Measurements from ENCODE around the gene CRELD2.

GRCh38 chr22:49880281-49880680 is 38.2 kb upstream of the CRELD2 start:
- no peak for TF ChIP-seq POLR2A (IDR thresholded peaks at IDR 0.05)
- TF ChIP-seq CTCF (IDR thresholded peaks at IDR 0.05 in 4 of 5, conservative IDR thresholded peaks at IDR 0.05 in 1 of 5): no peak

All from gastrocnemius medialis (tissue), 4 donors.